Left ventricle myocardium inferior (tissue), 1 donor: ENCODE results near the gene HERC6. TPM values are rescaled to one million over a fixed set of nuclear protein-coding genes. Genes with fewer than 3 reads are reported as not detected.

Source experiments
- DNase-seq: peaks from one replicate; pipeline ENCODE4 v3.0.0-alpha.2; 2020
- H3K27ac ChIP-seq: fragments of 200-600 bp; replicated peaks from 2 replicates; pipeline ENCODE4 v1.8.0; 2021
- H3K27me3 ChIP-seq: fragments of 200-600 bp; 2 replicates; pipeline ENCODE4 v1.8.0; 2021; ENCODE audit warnings: low read depth
- H3K36me3 ChIP-seq: fragments of 200-600 bp; 2 replicates; pipeline ENCODE4 v1.8.0; 2021
- H3K4me1 ChIP-seq: fragments of 200-600 bp; 2 replicates; pipeline ENCODE4 v1.8.0; 2021
- H3K4me3 ChIP-seq: fragments of 200-600 bp; 2 replicates; pipeline ENCODE4 v1.8.0; 2021; ENCODE audit warnings: mild to moderate bottlenecking, moderate library complexity
- H3K9me3 ChIP-seq: fragments of 200-600 bp; replicated peaks from 2 replicates; pipeline ENCODE4 v1.8.0; 2021
- CTCF ChIP-seq: fragments of 200-600 bp; IDR thresholded peaks from 2 replicates; pipeline ENCODE4 v1.8.0; 2021; ENCODE audit warnings: antibody characterized with exemption, mild to moderate bottlenecking, borderline replicate concordance
- intact Hi-C: fragments of 100-400 bp; cut with micrococcal nuclease; formaldehyde crosslinking; loops from one replicate; pipeline ENCODE4 v1.11.0; 2022
- total RNA-seq: library from RNA; stranded (reverse); fragmentation: NEBNext Ultra II Directional; extraction: Animal tissue kit (Norgen Biotek cat#: 25700); gene quantifications from one replicate; pipeline ENCODE4 v1.2.1, GENCODE V29; 2021
- donor health status: DM: no; HTN: yes; CAD: no; lungs with severe emphysema.

HERC6 gene
- total RNA-seq, 1 donor from 2014 or later, result 9.3 TPM

- Histone ChIP-seq H3K4me1 (peaks cover 10% of the 10 kb centered on the region), H3K4me3 (no peak overlapping the region), H3K9me3 (no peaks in the 10 kb centered on the region), H3K36me3 (peaks cover 6% of the 10 kb centered on the region), H3K27ac (no peak overlapping the region), H3K27me3 (no peaks in the 10 kb centered on the region)
- no peak for TF ChIP-seq CTCF
- DNase-seq, result no peak
- intact Hi-C loops, result no loop called here
Measured at GRCh38 chr4:88381123-88381522, 2.5 kb downstream of the HERC6 start.

GRCh38 chr4:88382621-88383020 is 4.0 kb downstream of the HERC6 start:
- no peaks in the 10 kb centered on the region for H3K9me3 ChIP-seq
- H3K36me3 ChIP-seq, result peaks cover 21% of the 10 kb centered on the region
- DNase-seq, result no peak
- TF ChIP-seq CTCF, result no peak
- no peak overlapping the region for H3K4me3 ChIP-seq
- intact Hi-C loops, result no loop called here
- H3K27me3 ChIP-seq, result no peaks in the 10 kb centered on the region
- peak overlapping the region; percentile 40 for H3K27ac ChIP-seq
- H3K4me1 ChIP-seq, result peaks cover 10% of the 10 kb centered on the region

- TF ChIP-seq CTCF, result no peak
- Histone ChIP-seq H3K4me3 (no peak overlapping the region), H3K27me3 (no peaks in the 10 kb centered on the region), H3K27ac (no peak overlapping the region), H3K36me3 (peaks cover 61% of the 10 kb centered on the region), H3K4me1 (no peaks in the 10 kb centered on the region), H3K9me3 (no peaks in the 10 kb centered on the region)
- intact Hi-C loops, result no loop called here
- DNase-seq, result no peak
Measured at GRCh38 chr4:88390128-88390527, 11.5 kb downstream of the HERC6 start.

- no peaks in the 10 kb centered on the region for H3K27me3 ChIP-seq
- H3K4me1 ChIP-seq, result no peaks in the 10 kb centered on the region
- intact Hi-C loops, result no loop called here
- TF ChIP-seq CTCF, result no peak
- H3K27ac ChIP-seq, result no peak overlapping the region
- no peak overlapping the region for H3K4me3 ChIP-seq
- peaks cover 65% of the 10 kb centered on the region for H3K36me3 ChIP-seq
- no peak for DNase-seq
- no peaks in the 10 kb centered on the region for H3K9me3 ChIP-seq
Measured at GRCh38 chr4:88391703-88392102, 13.1 kb downstream of the HERC6 start.

GRCh38 chr4:88396681-88397080 is 18.0 kb downstream of the HERC6 start:
- DNase-seq, result no peak
- no peaks in the 10 kb centered on the region for H3K27me3 ChIP-seq
- no peaks in the 10 kb centered on the region for H3K9me3 ChIP-seq
- no peak for TF ChIP-seq CTCF
- intact Hi-C loops, result no loop called here
- no peaks in the 10 kb centered on the region for H3K4me1 ChIP-seq
- H3K27ac ChIP-seq, result no peak overlapping the region
- no peak overlapping the region for H3K4me3 ChIP-seq
- peaks cover 76% of the 10 kb centered on the region for H3K36me3 ChIP-seq

- Histone ChIP-seq H3K27me3 (no peaks in the 10 kb centered on the region), H3K27ac (no peak overlapping the region), H3K4me3 (no peak overlapping the region), H3K36me3 (peaks cover 64% of the 10 kb centered on the region), H3K4me1 (no peaks in the 10 kb centered on the region), H3K9me3 (no peaks in the 10 kb centered on the region)
- TF ChIP-seq CTCF, result no peak
- DNase-seq, result no peak
- intact Hi-C loops, result no loop called here
Measured at GRCh38 chr4:88398381-88398780, 19.7 kb downstream of the HERC6 start.
